Smooth muscle cell of the pulmonary artery (primary cell): ENCODE results near the gene IL15. TPM values are rescaled to one million over a fixed set of nuclear protein-coding genes. Genes with fewer than 3 reads are reported as not detected.

Experiments
- total RNA-seq: library from RNA; depleted of rRNA; stranded (reverse); fragments of >200 nt; gene quantifications from 2 replicates; pipeline ENCODE4 v1.2.3, GENCODE V29; 2014

Gene IL15, protein sequence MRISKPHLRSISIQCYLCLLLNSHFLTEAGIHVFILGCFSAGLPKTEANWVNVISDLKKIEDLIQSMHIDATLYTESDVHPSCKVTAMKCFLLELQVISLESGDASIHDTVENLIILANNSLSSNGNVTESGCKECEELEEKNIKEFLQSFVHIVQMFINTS
- 2.7 and 7.6 TPM in 2 replicates for total RNA-seq

DNA sequence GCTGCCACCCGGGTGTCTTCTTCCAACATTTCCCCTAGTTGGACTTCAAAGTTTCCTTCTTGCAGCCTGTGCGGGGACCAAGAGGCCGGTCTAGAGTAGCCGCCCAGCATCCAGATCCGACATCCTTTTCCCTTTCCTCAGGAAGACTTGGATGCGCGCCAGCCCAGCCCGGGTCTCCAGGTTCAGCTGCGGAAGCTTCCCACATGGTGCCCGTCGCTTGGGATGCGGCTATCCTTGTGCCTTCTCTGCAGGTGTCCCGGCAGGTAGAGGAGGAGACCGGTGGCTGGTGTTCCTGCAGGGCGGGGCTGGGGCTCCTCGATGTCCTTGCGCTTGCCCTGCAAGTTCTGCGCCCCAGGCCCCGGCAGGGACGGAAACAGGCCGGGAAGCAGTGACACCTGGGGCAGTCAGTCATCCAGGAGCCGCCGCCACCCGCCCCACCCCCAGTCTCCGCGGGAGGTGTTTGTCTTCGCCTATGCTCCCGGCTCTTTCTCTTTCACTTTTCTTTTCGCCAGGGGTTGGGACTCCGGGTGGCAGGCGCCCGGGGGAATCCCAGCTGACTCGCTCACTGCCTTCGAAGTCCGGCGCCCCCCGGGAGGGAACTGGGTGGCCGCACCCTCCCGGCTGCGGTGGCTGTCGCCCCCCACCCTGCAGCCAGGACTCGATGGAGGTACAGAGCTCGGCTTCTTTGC lies at the start of gene IL15:
TSS of gene IL15 (plus strand) at position 502 of the 689 bp plus-strand sequence. CDS start 82,882 bp downstream, outside the sequence.

